Liver (tissue), 9 donors: Measurements from ENCODE around the gene AHDC1. TPM values are rescaled to one million over a fixed set of nuclear protein-coding genes. Genes with fewer than 3 reads are reported as not detected.

Source experiments
- DNase-seq: peaks from one replicate; pipeline ENCODE4 v3.0.0-alpha.2; 2017; ENCODE audit warnings: low spot score
- H3K27ac ChIP-seq, 2 donors: one replicate each; pipeline ENCODE4 v1.7.0; 2013; ENCODE audit warnings: inconsistent platforms in 2 of 2, low read length in 2 of 2, control low read depth in 1 of 2, low read depth in 1 of 2, mild to moderate bottlenecking in 1 of 2
- H3K27me3 ChIP-seq, 4 donors: one replicate each; pipeline versions ENCODE4 v1.6.1 to v1.7.0; 2013; ENCODE audit warnings: low read length in 3 of 4, inconsistent platforms in 1 of 4, mild to moderate bottlenecking in 1 of 4, moderate library complexity in 1 of 4; ENCODE audit not compliant: control insufficient read depth in 4 of 4, insufficient read depth in 4 of 4
- H3K36me3 ChIP-seq, 4 donors: one replicate each; pipeline versions ENCODE4 v1.6.1 to v1.7.0; 2013; ENCODE audit warnings: low read length in 3 of 4, mild to moderate bottlenecking in 3 of 4, low read depth in 1 of 4, moderate library complexity in 1 of 4; ENCODE audit not compliant: control insufficient read depth in 4 of 4, insufficient read depth in 3 of 4
- H3K4me1 ChIP-seq, 4 donors: one replicate each; pipeline versions ENCODE4 v1.6.1 to v1.7.0; 2013; ENCODE audit warnings: low read length in 3 of 4, mild to moderate bottlenecking in 3 of 4, moderate library complexity in 1 of 4; ENCODE audit not compliant: control insufficient read depth in 4 of 4, insufficient read depth in 4 of 4
- H3K4me3 ChIP-seq, 3 donors: one replicate each; pipeline versions ENCODE4 v1.6.1 to v1.7.0; 2013; ENCODE audit warnings: low read length in 3 of 3, control low read depth in 1 of 3, low read depth in 1 of 3, mild to moderate bottlenecking in 1 of 3
- H3K9ac ChIP-seq, 2 donors: one replicate each; pipeline ENCODE4 v1.7.0; 2013; ENCODE audit warnings: low read length in 2 of 2, mild to moderate bottlenecking in 2 of 2, moderate library complexity in 2 of 2, control low read depth in 1 of 2, low read depth in 1 of 2
- H3K9me3 ChIP-seq, 4 donors: one replicate each; pipeline versions ENCODE4 v1.6.1 to v1.7.0; 2013; ENCODE audit warnings: low read length in 3 of 4; ENCODE audit not compliant: control insufficient read depth in 4 of 4
- EGR1 ChIP-seq, 2 donors: IDR thresholded peaks; 2 replicates each; pipeline ENCODE4 v1.6.1; 2016 to 2018; ENCODE audit warnings: antibody characterized with exemption in 2 of 2, low read depth in 2 of 2
- FOXA1 ChIP-seq: IDR thresholded peaks from 2 replicates; pipeline ENCODE4 v1.6.1; 2016; ENCODE audit warnings: antibody characterized with exemption
- FOXA2 ChIP-seq: IDR thresholded peaks from 2 replicates; pipeline ENCODE4 v1.6.1; 2016; ENCODE audit warnings: antibody characterized with exemption
- GABPA ChIP-seq, 2 donors: IDR thresholded peaks in 1 of 2; conservative IDR thresholded peaks in 1 of 2; 2 replicates each; pipeline ENCODE4 v1.6.1; 2016; ENCODE audit warnings: antibody characterized with exemption in 2 of 2, mild to moderate bottlenecking in 1 of 2, moderate library complexity in 1 of 2
- HNF4A ChIP-seq, 2 donors: conservative IDR thresholded peaks; 2 replicates each; pipeline ENCODE4 v1.6.1; 2016; ENCODE audit warnings: antibody characterized with exemption in 2 of 2, mild to moderate bottlenecking in 2 of 2
- HNF4G ChIP-seq: IDR thresholded peaks from 2 replicates; pipeline ENCODE4 v1.6.1; 2016; ENCODE audit warnings: antibody characterized with exemption
- JUND ChIP-seq, 2 donors: IDR thresholded peaks; 2 replicates each; pipeline ENCODE4 v1.6.1; 2016; ENCODE audit warnings: antibody characterized with exemption in 2 of 2
- NR2F2 ChIP-seq: IDR thresholded peaks from 2 replicates; pipeline ENCODE4 v1.6.1; 2016; ENCODE audit warnings: antibody characterized with exemption
- RXRA ChIP-seq, 2 donors: IDR thresholded peaks; 2 replicates each; pipeline ENCODE4 v1.6.1; 2017 to 2018; ENCODE audit warnings: antibody characterized with exemption in 2 of 2, mild to moderate bottlenecking in 1 of 2
- TAF1 ChIP-seq: conservative IDR thresholded peaks from 2 replicates; pipeline ENCODE4 v1.6.1; 2016; ENCODE audit warnings: antibody characterized with exemption, mild to moderate bottlenecking
- YY1 ChIP-seq: IDR thresholded peaks from 2 replicates; pipeline ENCODE4 v1.6.1; 2016; ENCODE audit warnings: antibody characterized with exemption, mild to moderate bottlenecking
- WGBS: extraction: QIAGEN DNeasy Blood & Tissue Kit; methylation state at CpG from one replicate; pipeline ENCODE4 v1.1.7; 2013; 5-methylcytosine and 5-hydroxymethylcytosine counted together
- polyA plus RNA-seq, 2 donors: library from polyadenylated mRNA; stranded (reverse) in 1 of 2; unstranded in 1 of 2; fragments of 200-250 nt in 1 of 2; fragments of >200 nt in 1 of 2; fragmentation: Nextera tagmentation in 1 of 2; extraction: Ambion mirVana in 1 of 2; gene quantifications; one replicate each; pipeline versions ENCODE4 v1.2.1 to v1.2.3, GENCODE V29; 2013 to 2015
- total RNA-seq, 2 donors: library from RNA; depleted of rRNA; stranded (reverse); fragments of >200 nt; gene quantifications; one replicate each; pipeline ENCODE4 v1.2.3, GENCODE V29; 2014
- TF ChIP-seq, protein P1 (sequence below): IDR thresholded peaks from 2 replicates; pipeline ENCODE4 v1.6.1; 2016; ENCODE audit warnings: antibody characterized with exemption
- TF ChIP-seq, protein P2 (sequence below): IDR thresholded peaks from 2 replicates; pipeline ENCODE4 v1.6.1; 2016; ENCODE audit warnings: antibody characterized with exemption, mild to moderate bottlenecking
- TF ChIP-seq, protein P3 (sequence below): fragments of 150-350 bp; IDR thresholded peaks from 2 replicates; pipeline ENCODE4 v1.5.1; 2017; ENCODE audit warnings: improper control_type of control experiment, low read depth, low read length; ENCODE audit not compliant: missing input control
- TF ChIP-seq, protein P4 (sequence below): IDR thresholded peaks from 2 replicates; pipeline ENCODE4 v1.6.1; 2016; ENCODE audit warnings: antibody characterized with exemption
- TF ChIP-seq, protein P5 (sequence below): IDR thresholded peaks from 2 replicates; pipeline ENCODE4 v1.6.1; 2016; ENCODE audit warnings: antibody characterized with exemption
- donor health status: healthy.
- donor health status: healthy.
- donor health status: healthy.
- donor health status: healthy.
- donor health status: healthy.

Gene AHDC1
- total and polyA plus RNA-seq, 4 donors = 2.4 to 6.5 (median 5.5) TPM

DNA sequence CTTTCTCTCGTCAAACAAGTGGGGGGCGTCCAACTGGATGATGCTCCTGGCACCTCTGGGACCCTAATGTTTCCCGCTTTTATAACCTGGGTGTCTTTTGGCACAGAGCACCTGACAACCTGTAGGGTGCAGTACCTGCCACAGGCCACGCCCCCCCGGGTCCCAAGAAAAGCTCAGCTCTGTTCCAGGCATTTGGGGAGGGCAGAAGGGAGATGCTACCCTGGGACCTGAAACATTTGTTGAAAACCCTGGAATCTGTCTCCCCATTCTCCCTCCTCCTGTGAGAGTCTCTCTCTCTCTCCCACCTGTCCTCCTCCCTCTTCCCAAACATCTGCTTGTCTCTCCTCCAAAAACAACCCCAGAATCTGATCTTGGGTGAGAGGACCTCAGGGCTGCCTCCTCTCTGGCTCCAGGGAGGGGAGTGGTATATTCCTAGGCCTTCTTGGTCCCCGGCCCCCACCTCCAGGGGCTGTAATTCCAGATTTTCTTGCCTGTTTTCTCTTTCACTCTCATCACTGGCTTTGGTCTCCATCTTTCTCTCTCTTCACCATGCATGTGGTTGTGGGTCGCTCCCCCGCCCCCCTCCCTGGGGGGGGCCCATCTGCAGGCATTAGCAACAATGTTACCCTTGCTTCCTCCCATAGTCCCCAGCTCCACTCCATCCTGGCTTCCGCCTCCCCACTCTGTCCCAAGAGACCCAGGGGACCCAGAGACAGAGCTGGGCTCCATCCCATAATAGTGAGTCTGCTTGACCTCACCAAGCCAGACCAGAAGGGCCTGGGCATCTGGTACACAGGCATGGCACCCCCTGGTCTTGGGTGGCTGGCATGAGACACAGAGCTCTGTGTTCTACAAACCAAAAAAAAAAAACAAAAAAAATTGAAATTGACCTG lies 4.1 kb downstream of the AHDC1 start:
- H3K9me3 ChIP-seq = no peaks in the 10 kb centered on the region
- no peak for TF ChIP-seq HNF4G
- no peak for TF ChIP-seq NR2F2
- TF ChIP-seq RXRA (IDR thresholded peaks at IDR 0.05) = no peak
- TF ChIP-seq, protein P1, sequence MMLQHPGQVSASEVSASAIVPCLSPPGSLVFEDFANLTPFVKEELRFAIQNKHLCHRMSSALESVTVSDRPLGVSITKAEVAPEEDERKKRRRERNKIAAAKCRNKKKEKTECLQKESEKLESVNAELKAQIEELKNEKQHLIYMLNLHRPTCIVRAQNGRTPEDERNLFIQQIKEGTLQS = no peak
- no peak for TF ChIP-seq FOXA2
- TF ChIP-seq, protein P2, sequence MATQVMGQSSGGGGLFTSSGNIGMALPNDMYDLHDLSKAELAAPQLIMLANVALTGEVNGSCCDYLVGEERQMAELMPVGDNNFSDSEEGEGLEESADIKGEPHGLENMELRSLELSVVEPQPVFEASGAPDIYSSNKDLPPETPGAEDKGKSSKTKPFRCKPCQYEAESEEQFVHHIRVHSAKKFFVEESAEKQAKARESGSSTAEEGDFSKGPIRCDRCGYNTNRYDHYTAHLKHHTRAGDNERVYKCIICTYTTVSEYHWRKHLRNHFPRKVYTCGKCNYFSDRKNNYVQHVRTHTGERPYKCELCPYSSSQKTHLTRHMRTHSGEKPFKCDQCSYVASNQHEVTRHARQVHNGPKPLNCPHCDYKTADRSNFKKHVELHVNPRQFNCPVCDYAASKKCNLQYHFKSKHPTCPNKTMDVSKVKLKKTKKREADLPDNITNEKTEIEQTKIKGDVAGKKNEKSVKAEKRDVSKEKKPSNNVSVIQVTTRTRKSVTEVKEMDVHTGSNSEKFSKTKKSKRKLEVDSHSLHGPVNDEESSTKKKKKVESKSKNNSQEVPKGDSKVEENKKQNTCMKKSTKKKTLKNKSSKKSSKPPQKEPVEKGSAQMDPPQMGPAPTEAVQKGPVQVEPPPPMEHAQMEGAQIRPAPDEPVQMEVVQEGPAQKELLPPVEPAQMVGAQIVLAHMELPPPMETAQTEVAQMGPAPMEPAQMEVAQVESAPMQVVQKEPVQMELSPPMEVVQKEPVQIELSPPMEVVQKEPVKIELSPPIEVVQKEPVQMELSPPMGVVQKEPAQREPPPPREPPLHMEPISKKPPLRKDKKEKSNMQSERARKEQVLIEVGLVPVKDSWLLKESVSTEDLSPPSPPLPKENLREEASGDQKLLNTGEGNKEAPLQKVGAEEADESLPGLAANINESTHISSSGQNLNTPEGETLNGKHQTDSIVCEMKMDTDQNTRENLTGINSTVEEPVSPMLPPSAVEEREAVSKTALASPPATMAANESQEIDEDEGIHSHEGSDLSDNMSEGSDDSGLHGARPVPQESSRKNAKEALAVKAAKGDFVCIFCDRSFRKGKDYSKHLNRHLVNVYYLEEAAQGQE = no peak
- TF ChIP-seq, protein P3, sequence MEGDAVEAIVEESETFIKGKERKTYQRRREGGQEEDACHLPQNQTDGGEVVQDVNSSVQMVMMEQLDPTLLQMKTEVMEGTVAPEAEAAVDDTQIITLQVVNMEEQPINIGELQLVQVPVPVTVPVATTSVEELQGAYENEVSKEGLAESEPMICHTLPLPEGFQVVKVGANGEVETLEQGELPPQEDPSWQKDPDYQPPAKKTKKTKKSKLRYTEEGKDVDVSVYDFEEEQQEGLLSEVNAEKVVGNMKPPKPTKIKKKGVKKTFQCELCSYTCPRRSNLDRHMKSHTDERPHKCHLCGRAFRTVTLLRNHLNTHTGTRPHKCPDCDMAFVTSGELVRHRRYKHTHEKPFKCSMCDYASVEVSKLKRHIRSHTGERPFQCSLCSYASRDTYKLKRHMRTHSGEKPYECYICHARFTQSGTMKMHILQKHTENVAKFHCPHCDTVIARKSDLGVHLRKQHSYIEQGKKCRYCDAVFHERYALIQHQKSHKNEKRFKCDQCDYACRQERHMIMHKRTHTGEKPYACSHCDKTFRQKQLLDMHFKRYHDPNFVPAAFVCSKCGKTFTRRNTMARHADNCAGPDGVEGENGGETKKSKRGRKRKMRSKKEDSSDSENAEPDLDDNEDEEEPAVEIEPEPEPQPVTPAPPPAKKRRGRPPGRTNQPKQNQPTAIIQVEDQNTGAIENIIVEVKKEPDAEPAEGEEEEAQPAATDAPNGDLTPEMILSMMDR = no peak
- TF ChIP-seq EGR1 (IDR thresholded peaks at IDR 0.05; ENCODE audit: low read depth in 2 of 2) = no peak
- no peak for TF ChIP-seq YY1
- TF ChIP-seq FOXA1 = no peak
- no peak for TF ChIP-seq JUND (IDR thresholded peaks at IDR 0.05)
- TF ChIP-seq TAF1 = no peak
- TF ChIP-seq HNF4A (conservative IDR thresholded peaks at IDR 0.05) = no peak
- TF ChIP-seq, protein P4, sequence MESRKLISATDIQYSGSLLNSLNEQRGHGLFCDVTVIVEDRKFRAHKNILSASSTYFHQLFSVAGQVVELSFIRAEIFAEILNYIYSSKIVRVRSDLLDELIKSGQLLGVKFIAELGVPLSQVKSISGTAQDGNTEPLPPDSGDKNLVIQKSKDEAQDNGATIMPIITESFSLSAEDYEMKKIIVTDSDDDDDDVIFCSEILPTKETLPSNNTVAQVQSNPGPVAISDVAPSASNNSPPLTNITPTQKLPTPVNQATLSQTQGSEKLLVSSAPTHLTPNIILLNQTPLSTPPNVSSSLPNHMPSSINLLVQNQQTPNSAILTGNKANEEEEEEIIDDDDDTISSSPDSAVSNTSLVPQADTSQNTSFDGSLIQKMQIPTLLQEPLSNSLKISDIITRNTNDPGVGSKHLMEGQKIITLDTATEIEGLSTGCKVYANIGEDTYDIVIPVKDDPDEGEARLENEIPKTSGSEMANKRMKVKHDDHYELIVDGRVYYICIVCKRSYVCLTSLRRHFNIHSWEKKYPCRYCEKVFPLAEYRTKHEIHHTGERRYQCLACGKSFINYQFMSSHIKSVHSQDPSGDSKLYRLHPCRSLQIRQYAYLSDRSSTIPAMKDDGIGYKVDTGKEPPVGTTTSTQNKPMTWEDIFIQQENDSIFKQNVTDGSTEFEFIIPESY = no peak
- TF ChIP-seq GABPA (IDR thresholded peaks at IDR 0.05 in 1 of 2, conservative IDR thresholded peaks at IDR 0.05 in 1 of 2) = no peak
- TF ChIP-seq, protein P5, sequence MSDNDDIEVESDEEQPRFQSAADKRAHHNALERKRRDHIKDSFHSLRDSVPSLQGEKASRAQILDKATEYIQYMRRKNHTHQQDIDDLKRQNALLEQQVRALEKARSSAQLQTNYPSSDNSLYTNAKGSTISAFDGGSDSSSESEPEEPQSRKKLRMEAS = no peak
- no peak for DNase-seq
- peaks cover 0 to 2% (median 0%) of the 10 kb centered on the region in 4 donors for H3K36me3 ChIP-seq
- no peak overlapping the region for H3K9ac ChIP-seq
- no peak overlapping the region for H3K4me3 ChIP-seq
- H3K27ac ChIP-seq = peak overlapping the region; percentile 17 to 26
- H3K27me3 ChIP-seq = no peaks in the 10 kb centered on the region
- H3K4me1 ChIP-seq = peaks cover 12 to 56% (median 24%) of the 10 kb centered on the region in 4 donors
- WGBS = 72% methylated on average over 9 of the region's 9 CpGs
